ENCODE results near the gene TMEM248.
"Not testable (repeated sequence)": the region's sequence is repeated elsewhere in the genome, so short reads cannot be mapped to it uniquely, and the experiment has no call there.

Gene TMEM248

GRCh38 chr7:66920769-66921395 is at the start of gene TMEM248:
TMEM248 (plus strand) TSS chr7:66921225; CDS start chr7:66941866, 20,641 bp downstream.
- no peak for TF ChIP-seq CTCF (IDR thresholded peaks at IDR 0.05; ENCODE audit: control insufficient read depth, insufficient read depth, low read depth, low read length, missing control alignments)

DNA sequence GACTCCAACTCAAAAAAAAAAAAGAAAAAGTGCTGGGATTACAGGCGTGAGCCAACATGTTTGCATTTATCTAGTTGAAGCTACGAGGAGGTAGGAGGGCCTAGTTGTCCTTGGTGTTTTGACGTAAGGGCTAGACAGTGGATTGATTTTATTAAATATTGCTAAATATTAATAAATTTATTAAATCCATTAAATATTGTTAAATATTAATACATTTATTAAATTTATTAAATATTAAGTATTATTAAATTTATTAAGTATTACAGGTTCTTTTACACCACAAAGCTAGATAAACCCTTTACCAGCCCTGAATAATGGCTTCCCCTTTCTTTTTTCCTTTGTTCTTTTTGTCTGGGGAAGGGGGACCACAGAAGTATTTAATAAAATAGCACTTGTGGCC is 47.5 kb upstream of the TMEM248 start:
- no peak for TF ChIP-seq CTCF (IDR thresholded peaks at IDR 0.05; ENCODE audit: control insufficient read depth, insufficient read depth, low read depth, low read length, missing control alignments)
- no peak overlapping the region for H3K4me3 ChIP-seq (ENCODE audit: control insufficient read depth, low read depth, low read length)
- no peak for DNase-seq (ENCODE audit: low read depth)

More at GRCh38 chr7:66920769-66921395, at the start of gene TMEM248:
- peak; percentile 32 for DNase-seq (ENCODE audit: low read depth)
- peak within 1 kb of the TSS; percentile 98 for H3K4me3 ChIP-seq (ENCODE audit: control insufficient read depth, low read depth, low read length)

GRCh38 chr7:66877577-66878300 is 43.3 kb upstream of the TMEM248 start:
- no peak overlapping the region for H3K4me3 ChIP-seq (ENCODE audit: control insufficient read depth, low read depth, low read length)
- TF ChIP-seq CTCF (IDR thresholded peaks at IDR 0.05; ENCODE audit: control insufficient read depth, insufficient read depth, low read depth, low read length, missing control alignments), result no peak
- no peak for DNase-seq (ENCODE audit: low read depth)

GRCh38 chr7:66878301-66878685 is 42.7 kb upstream of the TMEM248 start:
- DNase-seq (ENCODE audit: low read depth); H3K4me3 ChIP-seq (ENCODE audit: control insufficient read depth, low read depth, low read length): not testable (repeated sequence)

DNA sequence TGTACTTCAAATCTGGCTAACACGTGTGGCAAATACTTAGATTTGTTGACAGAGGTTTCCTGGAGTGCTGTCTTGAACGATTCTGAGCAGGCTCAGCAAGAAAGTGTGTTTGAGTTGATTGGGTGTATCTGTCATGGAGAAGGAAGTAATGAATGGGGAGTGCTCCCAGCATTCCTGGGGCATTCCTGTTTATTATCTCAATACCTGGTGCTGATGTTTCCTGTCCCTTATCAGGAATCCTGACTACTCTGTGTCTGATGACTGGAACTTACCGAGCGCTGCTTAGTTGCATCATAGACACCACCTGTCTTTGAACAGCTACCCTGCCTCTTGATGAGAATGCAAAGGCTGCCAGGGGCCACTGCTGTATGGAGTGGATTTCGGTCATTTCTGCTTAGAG is 41.0 kb upstream of the TMEM248 start:
- no peak for DNase-seq (ENCODE audit: low read depth)
- no peak for TF ChIP-seq CTCF (IDR thresholded peaks at IDR 0.05; ENCODE audit: control insufficient read depth, insufficient read depth, low read depth, low read length, missing control alignments)
- no peak overlapping the region for H3K4me3 ChIP-seq (ENCODE audit: control insufficient read depth, low read depth, low read length)

DNA sequence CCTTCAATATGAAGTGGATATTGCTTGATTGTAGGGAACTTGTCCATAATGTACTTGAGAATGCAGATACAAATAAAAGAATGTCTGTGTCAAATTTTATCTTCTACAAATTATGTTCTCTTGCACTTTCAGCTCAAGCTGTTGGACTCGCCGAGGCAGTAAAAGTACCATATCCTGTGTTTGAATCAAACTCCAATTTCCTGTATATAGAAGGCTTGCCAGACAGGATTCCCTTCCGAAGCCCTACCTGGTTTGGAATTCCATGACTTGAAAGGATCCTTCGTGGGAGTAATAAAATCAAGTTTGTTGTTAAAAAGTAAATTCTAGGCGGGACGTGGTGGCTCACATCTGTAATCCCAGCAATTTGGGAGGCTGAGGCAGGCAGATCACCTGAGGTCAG is 40.4 kb upstream of the TMEM248 start:
- not testable (repeated sequence) for DNase-seq (ENCODE audit: low read depth); H3K4me3 ChIP-seq (ENCODE audit: control insufficient read depth, low read depth, low read length)

- TF ChIP-seq CTCF (IDR thresholded peaks at IDR 0.05; ENCODE audit: control insufficient read depth, insufficient read depth, low read depth, low read length, missing control alignments), result no peak
- no peak for DNase-seq (ENCODE audit: low read depth)
- H3K4me3 ChIP-seq (ENCODE audit: control insufficient read depth, low read depth, low read length), result no peak overlapping the region
Observed at GRCh38 chr7:66883716-66884115, 37.3 kb upstream of the TMEM248 start.

DNA sequence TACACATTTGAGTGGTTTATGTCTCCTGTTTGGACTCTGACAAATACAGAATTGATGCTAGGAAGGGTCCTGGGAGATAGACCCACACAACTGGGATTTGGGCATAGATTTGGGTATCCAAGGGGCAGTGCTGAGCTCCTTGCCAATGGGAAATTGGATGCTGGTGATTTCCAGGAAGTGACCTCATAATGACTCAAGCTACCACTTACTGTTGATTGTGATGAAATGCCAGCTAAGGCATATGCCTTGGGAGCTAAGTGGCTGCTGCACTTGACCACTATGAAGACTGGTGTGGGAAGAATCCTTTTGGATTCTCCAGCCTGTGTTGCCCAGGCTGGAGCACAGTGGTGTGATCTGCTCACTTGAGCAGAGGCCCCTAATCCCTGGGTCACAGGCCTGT is 36.5 kb upstream of the TMEM248 start:
- not testable (repeated sequence) for DNase-seq (ENCODE audit: low read depth); H3K4me3 ChIP-seq (ENCODE audit: control insufficient read depth, low read depth, low read length)

Data from AG09309 (cell line).